ENCODE results near the gene RSAD2.
A peak's percentile ranks its signal among the peaks of the same experiment; 100 is the strongest.
"Not testable (repeated sequence)": the region's sequence is repeated elsewhere in the genome, so short reads cannot be mapped to it uniquely, and the experiment has no call there.

Gene RSAD2

DNA sequence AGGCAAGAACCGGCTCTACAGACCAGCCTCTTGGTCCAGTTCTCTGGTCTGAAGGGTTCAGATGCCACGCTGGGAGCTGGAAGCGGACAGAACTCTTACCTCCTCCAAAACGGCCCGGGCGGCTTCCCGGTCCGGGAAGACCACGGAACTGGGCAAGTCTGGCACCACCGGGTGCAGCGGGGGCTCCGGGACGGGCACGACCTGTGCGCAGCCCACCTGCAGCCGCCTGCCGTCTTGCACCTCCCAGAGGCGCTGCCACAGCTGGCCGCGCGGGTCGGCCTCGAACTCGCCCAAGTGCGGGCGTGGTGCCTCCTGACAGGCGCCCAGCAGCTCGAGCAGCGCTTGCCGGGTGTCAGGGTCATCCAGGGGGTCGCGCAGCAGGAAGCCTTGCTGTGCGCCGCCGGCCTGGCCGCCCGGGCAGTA lies 12.6 kb upstream of the RSAD2 start:
- FAIRE-seq = no peak

DNA sequence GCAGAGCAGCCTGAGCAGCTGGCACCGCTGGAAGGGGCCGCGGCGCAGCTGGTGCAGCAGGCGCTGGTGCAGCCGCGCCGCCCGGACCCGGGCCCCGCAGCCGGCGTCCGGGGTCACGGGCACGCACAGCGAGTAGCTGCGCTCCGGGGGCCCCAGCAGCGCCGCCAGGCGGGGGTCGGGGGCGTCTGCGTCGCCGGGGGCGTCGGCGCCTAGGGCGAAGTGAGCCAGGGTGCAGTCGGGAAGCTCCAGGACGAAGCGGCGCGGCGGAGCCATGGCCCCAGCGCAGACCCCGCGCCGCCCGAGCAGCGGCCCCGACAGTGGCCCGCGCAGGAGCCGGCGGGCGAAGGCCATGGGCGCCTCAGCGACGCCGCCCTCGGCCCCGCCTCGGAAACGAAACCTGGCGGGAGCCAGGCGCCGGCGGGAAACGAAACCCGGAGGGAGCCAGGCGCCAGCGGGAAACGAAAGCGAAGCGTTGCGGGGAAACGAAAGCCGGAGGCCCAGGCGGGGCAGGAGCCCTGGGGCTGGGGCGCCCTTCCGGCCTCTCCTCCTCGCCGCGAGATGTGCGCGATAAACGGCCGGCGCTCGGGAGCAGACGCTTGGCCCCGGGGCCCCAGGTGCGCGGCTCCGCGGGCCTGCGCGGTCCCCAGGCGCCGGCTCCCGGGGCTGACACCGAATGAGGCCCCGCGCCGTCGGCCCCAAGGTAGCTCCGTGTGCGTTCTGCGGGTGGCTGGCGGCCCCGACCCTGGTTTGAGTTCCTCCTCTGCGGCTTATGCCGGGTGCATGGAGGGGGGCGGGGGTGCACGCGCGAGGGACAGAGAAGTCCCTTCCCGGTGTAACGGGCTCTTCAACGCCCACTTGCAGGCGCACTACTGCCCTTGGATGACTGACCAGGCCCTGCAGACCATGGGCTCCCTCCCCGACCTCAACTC lies 12.0 kb upstream of the RSAD2 start, which contains the start of gene CMPK2:
Gene CMPK2 (minus strand): TSS at position 562 of the 929 bp plus-strand sequence. CDS start 211 bp downstream, at position 351.
- no peak for FAIRE-seq

DNA sequence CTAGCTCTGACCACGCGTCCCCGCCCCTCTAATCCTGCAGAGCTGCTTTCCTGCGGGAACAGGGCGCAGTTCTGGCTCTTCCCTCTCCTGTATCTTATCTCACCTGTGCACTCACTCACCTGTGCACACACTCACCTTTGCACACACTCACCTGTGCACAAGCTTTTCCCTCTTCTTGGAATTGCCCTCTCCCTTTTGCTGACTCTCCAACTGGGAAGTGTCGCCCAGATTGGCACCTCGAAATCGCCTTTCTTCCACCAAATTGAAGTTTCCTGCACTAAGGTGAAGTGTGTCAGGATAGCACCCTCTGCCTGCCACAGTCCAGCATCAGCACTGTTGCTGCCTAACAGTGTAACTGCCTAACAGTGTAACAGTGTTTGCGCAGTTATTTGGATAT lies 11.3 kb upstream of the RSAD2 start:
- no peak for FAIRE-seq

DNA sequence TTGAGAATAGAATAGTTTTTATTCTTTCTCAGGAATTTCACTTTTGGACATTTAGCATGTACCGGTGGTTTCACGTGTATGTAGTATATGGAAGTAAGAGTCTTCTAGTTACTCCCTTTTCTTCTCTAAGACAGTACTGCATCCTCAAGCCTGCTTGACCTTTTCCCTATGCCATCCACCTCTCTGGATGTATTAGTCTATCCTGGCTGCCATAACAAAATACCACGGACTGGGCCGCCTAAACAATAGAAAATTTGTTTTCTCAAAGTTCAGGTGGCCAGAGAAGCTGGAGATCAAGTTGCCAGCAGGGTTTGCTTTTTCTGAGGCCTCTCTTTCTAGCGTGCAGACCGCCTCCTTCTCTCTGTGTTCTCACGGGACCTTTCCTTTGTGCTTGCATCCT lies 10.6 kb upstream of the RSAD2 start:
- no peak for FAIRE-seq

GRCh38 chr2:6872394-6872793 lies 5.2 kb upstream of the RSAD2 start:
- FAIRE-seq = no peak

- FAIRE-seq = no peak
Observed at GRCh38 chr2:6874032-6874431, 3.5 kb upstream of the RSAD2 start.

- FAIRE-seq = no peak
Observed at GRCh38 chr2:6876309-6876708, 1.3 kb upstream of the RSAD2 start.

DNA sequence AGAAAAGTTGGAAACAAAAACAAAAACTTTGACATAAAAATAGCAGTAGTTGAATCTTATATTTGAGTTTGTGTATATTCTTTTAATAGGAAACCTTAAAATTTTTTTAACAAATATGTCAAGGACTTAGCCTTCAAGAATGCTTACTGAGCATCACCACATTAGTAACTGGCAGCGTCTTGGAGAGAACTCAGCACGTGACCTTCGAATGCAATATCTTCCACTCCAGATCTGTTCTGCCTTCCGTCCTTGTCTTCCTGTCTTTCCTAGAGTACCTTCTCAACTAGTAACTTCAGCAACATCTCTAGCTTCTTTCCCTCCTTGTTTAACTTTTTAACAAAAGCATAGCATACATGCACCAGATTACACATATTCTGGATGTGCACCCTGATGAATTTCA lies 972 bp downstream of the RSAD2 start:
- no peak for FAIRE-seq

DNA sequence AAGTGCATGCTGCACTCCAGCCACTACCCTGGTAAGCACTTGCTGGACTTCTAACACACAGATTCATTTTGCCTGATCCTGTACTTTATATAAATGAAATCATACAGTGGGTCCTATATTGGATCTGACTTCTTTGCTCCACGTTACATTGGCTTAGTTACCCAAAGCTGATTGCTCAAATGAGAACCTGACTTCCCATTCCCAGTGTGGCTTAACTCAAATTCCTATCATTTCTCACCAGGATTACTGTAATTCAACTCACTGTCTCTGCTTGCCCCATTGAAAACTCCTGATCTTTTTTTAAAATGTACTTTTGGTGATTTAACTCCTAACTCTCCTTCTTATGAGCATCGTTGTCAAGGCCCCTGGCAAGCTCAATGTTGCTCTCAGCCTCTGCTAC lies 1.4 kb downstream of the RSAD2 start:
- no peak for FAIRE-seq

DNA sequence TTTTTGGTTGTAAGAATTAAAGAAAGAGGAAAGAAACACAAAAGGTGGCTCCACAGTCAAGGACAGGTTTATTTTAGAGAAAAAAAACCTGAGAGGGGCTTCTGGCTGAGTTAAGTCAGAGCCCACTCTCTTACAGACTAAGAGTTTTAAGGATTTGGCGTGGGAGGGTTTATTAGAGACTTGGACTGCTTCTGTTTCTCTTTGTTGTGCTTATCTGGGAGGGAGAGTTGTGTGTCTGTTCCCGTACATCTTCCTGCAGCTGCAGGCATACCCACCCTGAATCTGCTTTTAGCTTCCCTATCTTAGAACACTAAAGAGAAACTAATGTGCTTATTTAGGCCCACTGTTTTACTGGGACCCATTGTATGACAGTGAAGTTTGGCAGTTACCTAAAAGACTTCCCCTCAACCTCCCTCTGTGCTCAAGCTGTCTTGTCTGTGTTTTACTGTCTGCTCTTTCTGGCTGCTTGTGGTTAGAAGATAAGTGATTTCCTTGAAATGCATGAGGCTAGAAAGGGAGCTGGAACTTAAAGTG lies 2.7 kb downstream of the RSAD2 start:
- no peak for FAIRE-seq

DNA sequence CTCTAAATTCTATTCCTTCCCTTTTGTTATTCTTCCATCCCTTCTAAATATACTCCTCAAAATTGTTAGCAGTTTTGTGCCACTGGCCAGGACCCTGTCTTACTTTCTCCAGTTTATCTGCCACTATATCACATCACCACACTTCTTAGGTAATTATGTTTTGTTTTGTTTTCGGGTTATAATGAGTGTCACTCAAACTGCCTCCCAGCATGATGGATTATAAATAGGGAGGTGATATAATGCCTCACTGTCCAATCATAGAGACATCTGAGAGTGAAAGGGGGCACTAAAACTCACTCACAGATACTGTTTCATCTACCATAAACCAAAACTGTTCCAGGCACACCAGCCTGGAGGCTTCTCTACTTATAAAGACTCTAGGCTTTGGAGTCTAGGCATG lies 3.5 kb downstream of the RSAD2 start:
- no peak for FAIRE-seq

DNA sequence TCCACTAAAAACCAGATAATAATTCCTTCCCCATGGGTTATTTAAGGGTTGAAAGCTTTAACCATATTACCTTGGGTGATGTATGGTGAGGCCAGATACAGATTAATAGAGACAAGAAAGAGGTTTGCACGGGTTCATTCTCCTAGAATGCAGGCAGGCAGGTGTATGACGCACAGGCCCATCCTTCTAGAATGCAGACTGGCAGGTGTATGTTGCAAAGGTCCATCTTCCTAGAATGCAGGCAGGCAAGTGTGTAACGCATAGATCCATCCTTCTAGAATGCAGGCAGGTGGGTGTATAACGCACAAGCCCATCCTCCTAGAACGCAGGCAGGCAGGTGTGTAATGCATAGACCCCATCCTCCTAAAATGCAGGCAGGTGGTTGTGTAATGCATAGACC lies 3.9 kb downstream of the RSAD2 start:
- FAIRE-seq = no peak

DNA sequence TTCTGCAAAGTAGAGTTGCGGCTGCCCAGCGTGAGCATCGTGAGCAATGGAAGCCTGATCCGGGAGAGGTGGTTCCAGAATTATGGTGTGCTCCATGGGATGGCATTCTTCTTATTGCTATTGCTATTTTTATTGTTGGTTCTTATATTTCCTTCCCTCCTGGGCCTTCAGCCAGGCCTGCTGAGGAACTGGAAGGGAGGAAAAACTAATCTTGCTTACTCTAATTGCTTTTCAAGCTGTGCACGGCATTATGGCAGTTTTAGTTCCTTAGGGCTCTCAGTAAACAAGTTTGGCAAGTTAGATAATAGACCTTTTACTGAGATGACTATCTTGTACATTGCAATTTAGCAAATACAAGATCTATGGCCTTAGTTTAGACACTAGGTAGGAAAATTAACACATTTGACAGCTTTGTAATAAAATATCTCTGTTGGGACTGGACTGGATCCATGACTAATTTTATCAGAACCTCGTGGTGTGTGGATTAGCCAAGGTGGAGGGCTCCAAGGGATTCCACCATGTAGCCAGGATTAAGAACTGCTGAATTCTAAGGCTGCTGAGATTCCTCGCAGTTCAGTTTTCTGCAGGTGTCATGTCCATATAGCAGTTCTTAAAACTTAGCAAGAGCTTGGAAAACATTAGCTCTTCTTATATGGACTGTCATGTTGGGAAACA lies 6.0 kb downstream of the RSAD2 start:
- FAIRE-seq = no peak

DNA sequence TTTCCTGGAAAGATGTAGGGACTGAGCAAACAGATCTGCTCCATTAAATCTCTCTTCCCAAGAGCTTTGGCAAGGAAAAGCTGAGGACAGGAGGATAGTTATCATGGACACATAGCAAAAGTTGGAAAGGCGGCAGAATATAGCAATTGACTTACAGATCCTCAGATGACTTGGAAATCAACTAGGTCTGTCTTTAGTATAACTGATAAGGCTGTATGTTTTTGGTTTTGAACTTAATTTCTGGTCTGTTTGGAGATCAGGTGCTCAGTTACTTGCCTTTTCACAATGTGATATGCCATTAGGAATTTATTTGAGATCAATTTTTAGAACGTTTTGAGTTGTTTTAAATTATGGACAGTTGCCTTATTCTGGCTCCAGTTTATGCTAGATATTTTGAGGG lies 8.0 kb downstream of the RSAD2 start:
- FAIRE-seq = no peak

DNA sequence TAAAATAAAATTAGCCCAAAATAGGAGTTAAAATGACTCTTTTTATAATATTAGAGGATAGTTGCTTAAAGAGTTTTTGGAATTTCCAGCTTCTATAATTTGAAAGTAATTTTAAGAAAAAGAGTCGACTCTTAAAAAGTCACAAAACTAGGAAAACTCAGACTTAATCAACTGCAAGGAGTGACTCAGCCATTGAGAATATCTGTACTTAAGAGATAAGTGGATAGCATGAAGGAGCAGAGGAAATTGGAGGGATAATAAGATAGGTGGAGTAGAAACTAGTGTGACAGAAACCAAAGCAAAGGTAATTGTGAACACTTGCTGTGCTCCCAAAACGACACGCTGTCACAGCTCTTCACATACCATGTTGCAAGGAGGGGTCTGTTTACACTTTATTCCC lies 8.4 kb downstream of the RSAD2 start:
- no peak for FAIRE-seq

DNA sequence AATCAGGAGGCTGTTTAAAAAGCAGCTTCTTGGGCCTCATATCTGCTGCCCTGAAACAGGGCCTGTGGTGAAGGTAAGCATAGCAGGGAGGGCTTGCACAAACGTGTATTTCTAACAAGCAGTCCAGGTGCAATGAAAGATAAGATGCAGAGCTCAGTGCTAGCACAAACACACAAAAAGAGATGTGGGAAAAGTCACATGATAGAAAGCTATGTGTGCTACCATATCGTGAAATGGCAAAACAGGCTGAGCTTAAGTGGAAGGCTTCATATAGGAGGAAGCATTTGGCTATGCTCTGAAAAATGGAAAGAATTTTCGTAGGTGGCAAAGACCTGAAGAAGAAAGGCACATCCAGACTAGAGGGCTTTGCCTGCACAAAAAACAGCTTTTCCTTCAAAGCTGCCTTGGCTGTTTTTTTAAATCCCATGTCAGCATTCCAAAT lies 10.2 kb downstream of the RSAD2 start:
- FAIRE-seq = no peak

DNA sequence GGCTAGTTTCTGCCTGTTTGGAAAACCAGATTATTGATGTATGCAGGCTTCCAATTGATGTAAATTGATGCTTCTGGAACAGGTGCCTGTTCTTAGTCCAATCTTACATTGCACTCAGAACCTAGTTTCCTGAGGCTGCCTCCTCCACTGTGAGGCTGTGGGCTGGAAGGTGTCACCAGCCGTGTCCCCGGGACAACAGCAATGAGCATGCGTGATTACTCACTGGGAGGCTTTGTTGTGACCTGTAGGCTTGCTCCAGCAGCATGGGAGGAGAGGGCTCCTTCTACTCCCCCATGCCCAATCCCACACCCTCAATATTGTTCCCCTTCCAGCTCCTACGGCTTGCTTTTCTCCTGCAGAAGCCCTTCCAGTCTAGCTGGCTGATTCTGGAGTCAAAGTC lies 11.1 kb downstream of the RSAD2 start:
- FAIRE-seq = no peak

- no peak for FAIRE-seq
Observed at GRCh38 chr2:6893876-6894482, 16.4 kb downstream of the RSAD2 start.

GRCh38 chr2:6896930-6897759 lies 19.6 kb downstream of the RSAD2 start:
- FAIRE-seq = peak; percentile 15

DNA sequence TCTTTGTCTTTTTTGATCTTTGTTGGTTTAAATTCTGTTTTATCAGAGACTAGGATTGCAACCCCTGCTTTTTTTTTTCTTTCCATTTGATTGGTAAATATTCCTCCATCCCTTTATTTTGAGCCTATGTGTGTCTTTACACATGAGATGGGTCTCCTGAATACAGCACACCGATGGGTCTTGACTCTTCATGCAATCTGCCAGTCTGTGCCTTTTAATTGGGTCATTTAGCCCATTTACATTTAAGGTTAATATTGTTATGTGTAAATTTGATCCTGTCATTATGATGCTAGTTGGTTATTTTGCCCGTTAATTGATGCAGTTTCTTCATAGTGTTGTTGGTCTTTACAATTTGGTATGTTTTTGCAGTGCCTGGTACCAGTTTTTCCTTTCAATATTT lies 25.0 kb downstream of the RSAD2 start:
- not testable (repeated sequence) for FAIRE-seq

- no peak for FAIRE-seq
Observed at GRCh38 chr2:6905668-6906067, 28.1 kb downstream of the RSAD2 start.

GRCh38 chr2:6906165-6906741 lies 28.7 kb downstream of the RSAD2 start:
- no peak for FAIRE-seq

Measured in G401.6 (cell line).